ENCODE data around the gene SEC23IP.

The SEC23IP gene

DNA sequence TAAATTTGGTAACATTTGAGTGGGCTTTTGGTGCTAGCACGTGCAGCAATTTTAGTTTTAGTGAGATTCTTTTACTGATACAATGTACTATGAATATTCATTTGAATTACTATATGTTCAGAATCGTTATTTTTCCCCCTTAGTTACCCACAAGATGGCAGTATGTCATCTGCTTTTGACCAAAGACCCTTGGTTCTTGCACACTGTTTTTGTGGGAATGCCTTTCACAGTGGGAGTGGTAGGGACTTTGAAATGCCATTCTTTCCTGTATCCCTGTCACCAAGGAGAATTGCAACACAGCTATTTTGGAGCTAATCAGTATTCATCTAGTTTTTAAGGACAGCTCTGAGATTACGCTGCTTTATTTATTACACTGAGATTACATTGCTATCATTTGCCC, 40.6 kb downstream of the SEC23IP start:
- peak in 1 of 51 donors; percentile 21 for DNase-seq

DNA sequence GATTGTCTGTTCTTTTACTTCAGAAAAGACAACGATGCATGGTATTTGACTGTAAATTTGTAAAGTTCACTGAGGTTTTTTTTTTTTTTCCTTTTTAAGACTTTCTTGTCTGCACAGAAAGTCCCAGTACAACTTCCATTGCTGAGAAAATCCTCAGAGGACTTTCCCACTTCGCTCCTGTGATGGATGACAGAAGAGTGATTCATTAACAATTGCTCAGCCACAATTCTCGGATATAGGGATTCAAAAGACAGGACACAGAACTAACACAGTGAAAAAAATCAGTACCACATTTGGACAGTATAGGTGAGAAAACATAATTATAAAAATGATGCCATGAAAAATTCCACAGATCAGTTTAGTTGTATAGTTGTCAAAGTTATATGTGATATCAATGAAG, 48.0 kb downstream of the SEC23IP start:
- DNase-seq = no peak

DNA sequence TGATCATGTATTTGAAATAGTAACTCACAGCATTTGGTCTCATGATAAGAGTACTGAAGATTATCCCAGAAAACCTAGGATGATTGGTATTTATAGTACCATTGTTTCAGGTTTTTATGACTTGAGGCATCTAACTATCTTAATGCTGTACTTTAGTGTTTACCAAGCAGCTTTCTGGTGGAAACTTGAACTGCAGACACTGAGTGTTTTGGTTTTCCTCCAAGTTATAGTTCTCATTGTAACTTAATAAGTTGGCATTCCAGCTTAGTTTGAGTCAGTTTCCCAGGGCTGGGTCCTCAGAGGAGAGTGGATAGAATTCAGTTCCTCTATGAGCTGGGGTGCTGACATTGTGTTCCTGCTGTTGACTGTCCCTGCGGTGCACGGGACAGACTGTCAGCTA, 50.4 kb downstream of the SEC23IP start:
- no peak for DNase-seq

DNA sequence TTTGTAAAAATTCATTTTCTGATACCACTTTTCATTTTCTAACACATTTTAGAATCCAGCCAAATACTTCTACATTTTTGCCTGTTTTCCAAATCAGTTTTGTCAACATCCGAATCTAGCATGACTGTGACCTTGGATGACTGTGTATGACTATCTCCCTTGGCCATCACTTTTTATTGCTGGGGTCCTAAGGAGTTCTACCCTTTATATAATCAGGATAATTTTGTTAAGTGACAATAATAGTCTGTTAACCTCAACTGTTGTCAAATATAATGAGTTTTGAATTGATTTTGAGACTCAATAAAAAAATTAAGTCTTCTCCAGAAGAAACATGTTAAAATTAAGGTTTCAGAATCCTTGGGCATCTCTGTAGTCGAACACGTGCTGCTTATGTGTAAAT, 53.3 kb downstream of the SEC23IP start:
- DNase-seq = no peak

DNA sequence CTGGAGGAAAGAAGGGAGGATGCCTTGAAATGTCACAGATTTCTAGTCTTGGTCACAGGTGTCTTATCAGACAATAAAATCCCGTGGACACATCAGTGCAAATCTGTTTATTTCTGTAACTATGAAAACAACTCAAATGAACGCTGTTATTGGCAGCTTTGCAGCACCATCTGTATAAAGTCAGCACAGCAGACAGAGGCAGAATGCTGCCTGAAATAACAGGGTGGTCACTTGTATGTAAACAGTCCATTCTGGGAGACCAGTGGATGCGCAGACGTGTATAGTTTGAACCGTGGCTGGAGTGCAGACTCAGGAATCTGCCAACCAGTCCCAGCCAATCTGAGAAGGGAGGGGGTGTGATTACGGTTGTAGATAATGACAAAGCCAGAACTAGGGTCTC, 54.8 kb downstream of the SEC23IP start:
- no peak for DNase-seq

DNA sequence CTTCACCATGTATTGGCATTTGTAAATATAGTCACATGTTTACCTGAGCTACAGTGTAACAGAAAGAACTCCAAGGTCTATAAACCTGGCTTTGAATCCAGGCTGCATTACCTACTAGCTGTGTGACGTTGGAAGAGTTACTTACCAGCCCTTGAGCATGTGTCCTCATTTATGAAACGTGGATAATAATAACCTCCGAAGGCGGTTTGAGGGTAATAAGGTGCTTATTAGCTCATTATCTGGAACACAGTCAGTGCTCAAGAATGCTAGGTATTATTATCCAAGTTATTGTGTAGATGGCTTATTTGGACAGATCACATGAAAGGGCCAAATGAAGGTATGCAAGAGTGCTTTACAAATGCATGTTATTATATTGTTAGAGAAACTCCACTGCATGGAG, 64.9 kb downstream of the SEC23IP start:
- no peak for DNase-seq

DNA sequence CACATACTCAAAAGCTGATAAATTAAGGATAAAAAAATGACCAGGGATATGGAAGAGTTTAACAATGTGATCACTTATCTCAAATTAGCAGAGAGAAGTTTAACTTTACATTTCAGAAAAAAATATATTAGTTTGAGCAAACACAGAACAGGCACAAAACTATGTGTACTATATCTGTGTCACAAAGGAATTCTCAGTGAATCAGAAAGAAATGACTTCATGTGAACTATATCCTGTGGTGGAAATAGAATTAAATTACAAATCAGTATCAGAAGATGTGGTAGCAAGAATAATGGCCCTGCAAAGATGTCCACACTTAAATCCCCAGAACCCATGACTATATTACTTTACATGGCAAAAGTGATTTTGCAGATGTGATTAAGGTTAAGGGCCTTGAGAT, 70.3 kb downstream of the SEC23IP start:
- DNase-seq = no peak

DNA sequence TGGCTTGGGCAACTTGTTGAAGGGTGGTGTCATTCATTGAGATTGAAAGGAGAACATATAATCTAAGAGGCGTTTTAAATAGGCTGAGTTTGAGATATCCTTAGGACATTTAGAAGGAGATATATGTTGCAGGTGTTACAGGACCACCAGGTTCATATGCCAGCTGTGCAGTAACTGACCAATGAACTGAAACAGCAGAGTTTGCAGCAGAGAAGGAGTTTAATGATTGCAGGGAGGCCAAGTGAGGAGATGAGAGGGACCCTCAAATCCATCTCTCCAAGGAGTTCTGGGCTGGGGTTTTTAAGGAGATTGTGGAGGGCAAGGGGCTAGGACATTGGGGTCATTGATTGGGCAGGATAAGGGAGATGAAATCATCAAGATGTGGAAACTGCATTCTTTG, 74.5 kb downstream of the SEC23IP start:
- no peak for DNase-seq

DNA sequence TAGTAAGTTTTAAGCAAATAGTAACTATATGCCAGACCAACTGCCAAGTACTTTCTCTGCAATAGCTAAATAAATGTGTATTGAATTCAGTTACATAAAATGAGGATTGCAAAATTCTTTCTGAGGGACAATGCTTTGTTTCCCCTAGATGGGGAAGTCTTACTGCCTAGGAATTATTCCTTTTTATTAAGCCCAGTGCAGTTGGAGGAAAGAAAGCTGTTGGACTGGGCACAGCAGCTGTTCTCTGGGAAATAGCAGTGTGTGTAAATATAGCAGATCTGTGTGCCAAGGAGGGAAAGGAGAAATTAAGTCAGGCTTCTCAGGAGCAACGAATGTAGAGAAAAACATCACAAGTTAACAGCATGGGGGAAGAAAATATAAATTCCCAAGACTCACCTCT, 77.1 kb downstream of the SEC23IP start:
- peak in 2 of 51 donors; percentile 1 to 7 for DNase-seq

DNA sequence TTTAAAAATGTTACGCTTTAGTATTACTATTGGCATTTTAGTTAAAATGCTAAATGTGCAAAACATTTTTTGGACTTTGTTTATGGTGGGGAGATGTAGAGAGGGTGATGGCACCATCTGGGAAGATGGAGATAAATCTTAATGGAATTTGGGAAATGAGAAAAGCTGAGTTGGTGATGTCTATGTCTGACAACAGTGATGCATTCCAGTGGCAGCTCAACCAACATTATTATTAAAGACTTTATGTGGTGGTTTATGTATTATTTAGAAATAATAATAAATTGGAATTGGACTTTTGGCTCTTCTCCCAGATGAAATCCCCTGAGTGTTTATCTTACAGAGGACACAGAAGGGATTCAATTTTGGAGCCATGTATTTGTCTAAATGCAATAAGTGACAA, 77.6 kb downstream of the SEC23IP start:
- no peak for DNase-seq

DNA sequence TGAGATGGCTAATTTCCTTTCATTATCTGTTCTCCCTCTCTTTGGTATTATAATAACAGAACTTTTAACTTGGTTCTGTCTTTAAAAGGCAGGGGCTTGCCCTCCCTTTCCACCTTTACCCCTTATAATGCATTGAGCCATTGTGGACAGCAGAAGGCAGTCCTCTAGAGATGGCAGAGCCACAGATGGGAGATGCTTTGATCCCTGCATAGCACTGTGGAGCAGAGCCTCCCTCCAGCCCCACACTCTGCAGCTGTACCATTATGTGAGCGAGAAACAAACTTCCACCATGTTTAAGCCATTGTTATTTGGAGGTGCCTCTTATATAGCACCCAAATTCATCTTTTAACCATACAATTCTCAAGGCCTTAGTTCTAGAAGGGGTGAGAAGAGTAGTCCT, 78.4 kb downstream of the SEC23IP start:
- no peak for DNase-seq

DNA sequence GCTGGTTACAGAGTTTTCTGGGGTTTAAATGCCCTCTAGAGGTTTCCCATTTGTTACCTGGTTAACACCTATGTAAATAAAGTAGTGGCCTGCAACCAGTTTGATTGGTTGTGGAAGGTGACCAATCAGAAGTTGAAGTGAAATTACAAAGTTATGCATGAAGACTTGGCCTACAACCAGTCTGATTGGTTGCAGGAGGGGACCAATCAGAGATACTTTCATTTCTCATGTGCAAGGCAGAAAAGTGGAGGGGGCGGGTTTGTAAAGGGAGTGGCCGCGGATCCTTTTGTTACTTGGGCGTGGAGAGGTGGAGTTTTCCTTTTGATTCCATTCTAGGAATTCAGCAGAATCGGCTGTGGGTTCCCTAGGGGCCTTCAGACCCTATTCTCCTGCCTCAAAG, 80.8 kb downstream of the SEC23IP start:
- no peak for DNase-seq

DNA sequence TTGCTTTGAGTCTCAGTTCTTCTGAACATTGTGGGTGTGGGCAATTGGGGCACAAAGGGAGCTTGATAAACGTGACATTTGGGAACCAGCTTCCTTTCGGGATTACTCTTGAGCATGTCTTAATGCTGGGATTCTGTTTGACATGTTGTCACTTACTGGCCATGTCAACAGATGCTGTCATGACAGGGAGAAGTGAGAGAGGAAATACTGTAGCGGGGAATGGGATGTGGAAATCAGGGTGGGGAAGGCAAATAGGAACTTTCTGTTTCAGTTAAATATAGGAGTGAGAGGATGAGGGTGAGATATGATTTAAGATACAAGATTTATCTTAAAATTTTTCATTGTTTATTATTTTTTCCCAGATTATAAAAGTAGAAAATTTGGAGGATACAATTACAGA, 83.9 kb downstream of the SEC23IP start:
- no peak for DNase-seq

DNA sequence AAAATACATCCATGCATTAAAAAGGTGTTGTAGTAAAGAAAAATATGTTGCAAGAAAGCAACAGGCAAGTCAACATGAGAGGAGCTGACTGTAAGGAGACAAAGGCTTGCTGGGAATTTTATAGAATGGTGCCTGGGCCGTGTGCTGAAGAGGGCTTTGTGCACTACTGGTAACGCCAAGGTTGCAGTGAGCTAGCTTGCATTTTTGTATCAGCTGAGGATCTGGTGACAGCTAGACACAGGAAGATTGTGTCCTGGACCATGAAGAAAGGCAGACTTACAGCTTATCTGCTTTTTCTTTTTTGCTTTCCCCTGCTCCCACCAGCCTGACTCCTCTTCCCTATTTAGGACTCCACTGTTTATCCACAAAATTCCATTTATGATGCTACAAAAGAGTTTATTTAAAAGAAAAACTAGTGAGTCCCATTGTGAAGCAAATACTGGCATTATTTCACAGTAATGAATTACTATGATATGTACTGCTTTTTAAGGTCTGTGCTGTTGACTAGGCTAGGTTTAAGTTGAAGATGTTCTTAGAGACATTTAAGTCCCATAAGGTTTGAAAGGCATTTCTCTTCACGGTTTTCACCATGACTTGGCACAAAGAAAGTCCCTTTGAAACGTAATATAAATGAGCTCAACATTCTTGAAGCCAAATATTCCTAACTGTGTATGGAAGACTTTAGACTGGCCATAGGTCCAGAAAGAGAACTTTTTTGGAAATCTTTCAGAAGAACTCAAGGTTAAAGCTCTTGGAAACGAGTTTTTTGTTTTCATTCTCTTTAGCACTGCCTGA, 88.6 kb downstream of the SEC23IP start:
- DNase-seq = no peak

DNA sequence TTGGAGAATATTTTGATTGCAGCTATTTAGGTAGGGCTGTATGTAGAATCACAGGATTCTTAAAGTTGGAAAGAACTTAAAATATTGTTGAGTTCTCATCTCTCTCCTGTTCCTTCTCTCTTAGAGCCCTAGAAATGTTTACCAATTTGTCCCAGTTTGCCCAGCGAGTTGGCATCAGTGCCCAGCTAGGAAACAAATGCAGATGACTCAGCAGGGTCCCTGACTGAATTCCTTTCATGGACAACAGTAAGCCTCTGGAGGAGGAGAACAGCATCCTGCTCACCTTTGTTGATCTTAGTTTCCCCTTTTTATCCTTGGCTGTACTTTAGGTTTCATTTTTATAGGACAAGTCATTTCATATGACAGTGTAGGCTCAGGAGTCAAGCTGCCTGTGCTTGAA, 89.3 kb downstream of the SEC23IP start:
- peak in 7 of 51 donors; percentile 2 to 56 (median 5) for DNase-seq

DNA sequence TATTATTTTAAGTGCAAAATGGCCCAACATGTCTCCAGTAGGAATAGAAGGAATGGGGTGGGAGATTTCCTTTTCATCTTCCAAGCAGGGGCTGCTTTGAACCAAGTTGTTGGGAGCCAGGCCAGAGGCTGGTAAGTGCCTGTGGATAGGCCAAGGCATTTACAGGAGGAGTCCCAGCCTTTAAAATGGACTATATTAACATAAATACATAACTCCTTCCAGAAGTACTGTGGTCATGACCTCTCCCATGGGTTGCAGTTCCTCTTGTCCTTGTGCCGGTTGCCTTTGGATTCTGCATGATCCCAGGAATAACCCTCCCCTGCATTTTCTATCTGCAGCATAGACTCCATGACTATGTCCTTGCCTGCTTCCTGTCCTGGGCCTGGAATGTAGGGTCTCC, 95.8 kb downstream of the SEC23IP start:
- DNase-seq = no peak

DNA sequence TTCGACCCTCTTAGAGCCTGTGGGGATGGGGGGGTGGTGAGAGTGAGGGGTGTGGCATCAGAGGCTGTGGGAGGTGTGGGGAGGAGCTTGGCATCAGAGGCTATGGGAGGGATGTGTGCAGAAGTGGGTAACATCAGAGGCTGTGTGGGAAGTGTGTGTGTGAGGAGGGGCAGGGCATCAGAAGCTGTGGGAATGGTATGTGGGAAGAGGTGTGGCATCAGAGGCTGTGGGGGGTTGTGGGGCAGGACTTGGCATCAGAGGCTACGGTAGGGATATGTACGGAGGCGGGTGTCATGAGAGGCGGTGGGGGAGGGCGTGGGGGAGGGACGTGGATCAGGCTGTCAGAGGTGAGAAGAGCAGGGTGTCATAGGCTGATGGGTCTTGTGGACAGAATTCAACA, 97.4 kb downstream of the SEC23IP start:
- no peak for DNase-seq

DNA sequence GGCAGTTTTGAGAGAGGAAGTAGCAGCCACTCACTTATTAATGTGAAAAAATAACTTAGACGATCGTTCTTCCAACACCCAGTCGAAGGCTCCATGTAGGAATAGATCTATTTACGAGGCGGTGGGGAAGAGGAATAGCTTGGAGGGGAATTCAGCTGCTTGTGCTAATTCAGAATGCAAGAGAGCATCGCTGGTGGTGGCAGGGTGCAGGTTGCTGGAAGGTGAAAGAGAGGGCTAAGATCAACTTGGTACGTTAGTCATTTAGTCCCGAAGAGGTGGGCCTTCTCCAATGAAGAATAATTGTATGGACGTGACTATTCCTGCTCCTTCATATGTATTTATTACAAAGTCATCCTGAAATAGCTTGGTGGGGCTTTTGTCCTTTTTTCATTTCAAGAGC, 98.5 kb downstream of the SEC23IP start:
- DNase-seq = no peak

DNA sequence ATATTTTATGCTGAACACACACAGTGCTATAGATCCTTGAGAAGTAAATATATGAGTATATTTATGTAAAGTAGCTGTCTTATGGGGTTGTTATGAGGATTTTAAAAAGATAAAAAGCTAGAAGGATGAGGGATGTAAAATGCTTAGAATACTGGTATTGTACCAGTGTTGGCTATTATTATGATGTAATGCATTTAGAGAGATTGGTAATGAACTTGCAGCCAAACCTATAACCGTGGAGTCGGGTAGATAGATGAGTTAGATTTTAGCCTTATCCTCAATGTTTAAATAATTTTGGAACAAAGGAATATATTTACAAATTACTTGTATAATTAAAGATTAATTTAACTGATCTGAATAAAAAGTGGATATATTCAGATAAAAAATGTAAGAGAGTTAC, 99.3 kb downstream of the SEC23IP start:
- no peak for DNase-seq
